HG03159 (cell line): ENCODE measurements around the gene ITSN1.
"Not testable (repeated sequence)": the region's sequence is repeated elsewhere in the genome, so short reads cannot be mapped to it uniquely, and the experiment has no call there.

Experiments
- ATAC-seq: cut with Tn5 transposase; IDR thresholded peaks from one replicate; pipeline ENCODE4 v1.9.1; 2021; ENCODE audit warnings: mild to moderate bottlenecking, moderate library complexity; ENCODE audit not compliant: unreplicated experiment

Gene ITSN1

DNA sequence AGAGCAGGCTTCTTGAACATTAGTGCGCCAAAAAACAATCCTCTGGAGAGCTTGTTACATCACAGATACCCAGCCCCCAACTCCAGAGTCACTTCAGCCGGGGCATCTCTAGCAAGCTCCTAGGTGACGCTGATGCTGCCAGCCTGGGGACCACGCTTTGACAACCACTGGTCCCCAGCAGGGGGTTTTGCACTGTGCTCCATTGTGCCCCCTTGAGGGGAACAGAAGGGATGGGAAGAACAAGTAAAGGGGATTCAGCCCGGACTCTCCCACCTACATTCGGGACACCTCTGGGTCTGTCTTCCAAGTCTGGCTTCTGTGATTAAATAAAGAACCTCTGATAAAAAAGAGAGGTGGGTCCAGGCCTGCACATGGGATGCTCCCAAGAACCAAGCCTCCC, 212.9 kb downstream of the ITSN1 start:
- ATAC-seq, result no peak

- ATAC-seq, result no peak
Measured at GRCh38 chr21:33856893-33857527, 214.7 kb downstream of the ITSN1 start.

GRCh38 chr21:33857846-33858666, 215.8 kb downstream of the ITSN1 start:
- no peak for ATAC-seq

GRCh38 chr21:33858667-33859372, 216.5 kb downstream of the ITSN1 start:
- ATAC-seq, result no peak

DNA sequence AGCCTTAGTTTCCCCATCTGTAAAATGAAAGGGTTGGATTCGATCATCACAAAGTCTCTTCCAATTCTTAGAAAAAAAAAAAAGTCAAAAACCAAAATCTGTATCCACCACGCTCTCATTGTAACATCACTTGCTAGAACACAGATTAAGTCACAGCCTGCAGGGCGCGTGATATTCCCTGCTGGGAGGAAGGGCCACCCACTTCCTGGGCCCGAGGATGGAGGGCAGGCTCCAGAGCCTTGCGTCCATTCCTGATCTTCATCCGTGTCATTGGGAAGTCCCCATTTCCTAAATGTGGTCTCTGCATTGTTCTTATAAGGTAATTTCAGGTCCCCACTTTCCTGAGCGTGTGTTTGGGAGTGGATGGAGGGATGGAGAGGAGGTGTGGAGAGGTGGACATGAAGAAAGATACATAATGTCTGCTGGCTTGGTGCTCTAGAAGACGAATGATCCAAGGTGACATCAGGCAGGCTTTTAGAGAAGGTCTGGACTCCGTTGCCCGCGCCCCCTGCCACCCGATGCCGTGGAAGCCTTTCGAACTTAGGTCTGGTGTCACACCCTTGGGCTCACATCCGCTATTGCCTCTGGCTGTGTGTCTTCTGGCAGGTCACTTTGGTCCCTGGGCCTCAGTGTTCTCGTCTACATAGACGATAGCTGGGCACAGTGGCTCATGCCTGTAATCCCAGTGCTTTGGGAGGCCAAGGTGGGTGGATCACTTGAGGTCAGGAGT, 217.2 kb downstream of the ITSN1 start:
- ATAC-seq, result no peak

- ATAC-seq, result no peak
Measured at GRCh38 chr21:33860332-33860879, 218.1 kb downstream of the ITSN1 start.

DNA sequence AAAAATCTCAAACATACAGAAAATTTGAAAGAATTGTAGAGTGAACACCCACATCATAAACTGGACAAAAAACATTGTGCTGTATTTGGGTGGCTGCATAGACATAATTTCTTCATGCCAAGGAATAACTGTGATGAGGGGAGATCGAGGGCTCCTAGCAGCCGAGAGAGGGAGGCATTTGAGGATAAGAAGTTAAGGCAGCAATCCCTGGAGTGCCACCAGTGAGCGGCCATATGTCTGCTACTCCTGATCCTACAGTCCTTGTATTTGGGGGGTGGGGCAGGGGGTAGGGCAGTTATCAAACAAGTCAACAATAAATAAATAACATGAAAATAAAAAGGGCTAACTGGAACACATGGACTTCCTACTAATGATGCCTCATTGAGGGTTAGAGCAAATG, 218.8 kb downstream of the ITSN1 start:
- ATAC-seq, result no peak

- ATAC-seq, result not testable (repeated sequence)
Measured at GRCh38 chr21:33863191-33863590, 220.9 kb downstream of the ITSN1 start.

DNA sequence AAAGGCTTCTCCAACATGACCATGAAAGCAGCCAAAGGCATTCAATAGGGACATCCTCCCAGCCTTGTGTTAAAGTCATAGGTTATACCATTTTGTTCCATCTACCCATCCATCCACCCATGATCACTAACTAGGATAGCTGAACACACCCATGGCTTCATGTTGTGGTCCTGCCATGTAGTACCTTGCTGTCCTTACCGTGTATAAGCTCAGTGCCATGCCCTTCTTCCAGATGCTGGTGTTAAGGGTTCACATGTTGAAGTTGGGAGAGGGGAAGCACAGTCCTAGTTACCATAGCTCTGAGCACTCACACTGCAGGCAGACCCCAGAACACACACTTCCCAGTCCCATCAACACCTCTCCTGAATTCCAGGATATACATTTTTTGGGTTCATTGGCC, 221.8 kb downstream of the ITSN1 start:
- no peak for ATAC-seq

- no peak for ATAC-seq
Measured at GRCh38 chr21:33865176-33865575, 222.9 kb downstream of the ITSN1 start.

- no peak for ATAC-seq
Measured at GRCh38 chr21:33865996-33866575, 223.8 kb downstream of the ITSN1 start.

GRCh38 chr21:33866826-33867225, 224.5 kb downstream of the ITSN1 start:
- no peak for ATAC-seq

GRCh38 chr21:33867868-33868267, 225.6 kb downstream of the ITSN1 start:
- ATAC-seq, result not testable (repeated sequence)

- no peak for ATAC-seq
Measured at GRCh38 chr21:33869873-33870272, 227.6 kb downstream of the ITSN1 start.

DNA sequence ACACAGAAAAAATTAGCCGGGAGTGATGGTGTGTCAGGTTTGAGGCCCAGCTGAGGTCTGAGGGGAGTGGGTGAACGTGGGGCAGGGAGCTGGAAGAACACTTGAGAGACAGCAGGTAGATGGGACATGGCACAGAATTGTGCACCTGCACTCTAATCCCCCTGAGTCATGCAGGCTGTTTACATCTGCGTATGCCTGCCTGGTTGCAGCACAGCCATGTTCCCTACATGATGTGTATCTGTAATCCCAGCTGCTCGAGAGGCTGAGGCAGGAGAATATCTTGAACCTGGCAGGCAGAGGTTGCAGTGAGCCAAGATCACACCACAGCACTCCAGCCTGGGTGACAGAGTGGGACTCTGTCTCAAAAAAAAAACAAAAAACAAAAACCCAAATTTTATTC, 228.5 kb downstream of the ITSN1 start:
- ATAC-seq, result no peak

- no peak for ATAC-seq
Measured at GRCh38 chr21:33871171-33871570, 228.9 kb downstream of the ITSN1 start.

- ATAC-seq, result no peak
Measured at GRCh38 chr21:33872881-33873515, 230.7 kb downstream of the ITSN1 start.

GRCh38 chr21:33874161-33874560, 231.9 kb downstream of the ITSN1 start:
- ATAC-seq, result no peak

- ATAC-seq, result no peak
Measured at GRCh38 chr21:33875026-33875695, 232.9 kb downstream of the ITSN1 start.
